Panc1 (cell line): ENCODE measurements around the gene ITPR2. TPM values are rescaled to one million over a fixed set of nuclear protein-coding genes. Genes with fewer than 3 reads are reported as not detected.
"Not testable (repeated sequence)": the region's sequence is repeated elsewhere in the genome, so short reads cannot be mapped to it uniquely, and the experiment has no call there.

Experiments used
- ATAC-seq: fragments of 200-7000 bp; cut with Tn5 transposase; 2 replicates; pipeline ENCODE4 v1.9.1; 2020; ENCODE audit warnings: mild to moderate bottlenecking, moderate library complexity
- BruUV-seq: library from RNA; stranded (reverse); fragments of 400-500 nt; replicated peaks from 2 replicates; lab custom pipeline; 2021; lab: Mats Ljungman, UMichigan
- CTCF ChIA-PET: fragments of 300-600 bp; sonication (Branson Sonifier 250); formaldehyde crosslinking; loops from one replicate; lab custom pipeline; 2022; ENCODE audit warnings: antibody characterized with exemption; lab: Charles Lee
- POLR2A ChIA-PET: fragments of 300-600 bp; sonication (Branson Sonifier 250); formaldehyde crosslinking; loops from one replicate; lab custom pipeline; 2022; ENCODE audit warnings: antibody characterized with exemption; lab: Charles Lee
- DNase-seq: peaks from one replicate; pipeline ENCODE4 v3.0.0-alpha.2; 2010; ENCODE audit warnings: low read depth, low spot score
- H3K27ac ChIP-seq: 2 replicates; pipeline ENCODE4 v1.5.1; 2011; ENCODE audit warnings: mild to moderate bottlenecking, low read length, inconsistent platforms
- H3K27me3 ChIP-seq: fragments of 200-500 bp; sonication (Bioruptor generic); 2 replicates; pipeline ENCODE4 v1.6.0; 2014; ENCODE audit warnings: low read length, inconsistent platforms; ENCODE audit not compliant: control insufficient read depth, insufficient read depth
- H3K36me3 ChIP-seq: fragments of 200-500 bp; sonication (Bioruptor generic); 2 replicates; pipeline ENCODE4 v1.5.1; 2014; ENCODE audit warnings: inconsistent platforms, mild to moderate bottlenecking, low read length, moderate library complexity; ENCODE audit not compliant: control insufficient read depth, insufficient read depth
- H3K4me1 ChIP-seq: 2 replicates; pipeline ENCODE4 v1.5.1; 2011; ENCODE audit warnings: inconsistent platforms, mild to moderate bottlenecking, low read length, moderate library complexity; ENCODE audit not compliant: control insufficient read depth, insufficient read depth
- H3K4me3 ChIP-seq, 2 experiments: 2 replicates each; pipeline ENCODE4 v1.5.1; 2011 to 2012; ENCODE audit warnings: low read depth in 2 of 2, low read length in 2 of 2, mild to moderate bottlenecking in 2 of 2, inconsistent platforms in 1 of 2, moderate library complexity in 1 of 2
- H3K9me3 ChIP-seq: fragments of 200-500 bp; sonication (Bioruptor generic); 2 replicates; pipeline ENCODE4 v1.5.1; 2014; ENCODE audit warnings: low read depth, mild to moderate bottlenecking, inconsistent platforms, low read length, moderate library complexity; ENCODE audit not compliant: control insufficient read depth, insufficient read depth
- POLR2AphosphoS5 ChIP-seq: IDR thresholded peaks from 2 replicates; pipeline ENCODE4 v1.6.1; 2012; ENCODE audit warnings: mild to moderate bottlenecking, low read depth, low read length, moderate library complexity
- SIN3A ChIP-seq: IDR thresholded peaks from 2 replicates; pipeline ENCODE4 v1.6.1; 2012; ENCODE audit warnings: low read depth, mild to moderate bottlenecking, low read length, moderate library complexity, borderline replicate concordance; ENCODE audit not compliant: insufficient read depth
- TCF7L2 ChIP-seq: IDR thresholded peaks from 2 replicates; pipeline ENCODE4 v1.6.1; 2011; ENCODE audit warnings: mild to moderate bottlenecking, low read depth, low read length, inconsistent platforms
- in situ Hi-C: cut with HindIII; loops from 2 replicates; pipeline ENCODE4 v1.10.0; 2016; ENCODE audit warnings: low sequenced_read_pairs, low pct_unique_long_range_greater_than_20kb
- intact Hi-C: fragments of 100-400 bp; cut with micrococcal nuclease; formaldehyde crosslinking; loops from one replicate; pipeline ENCODE4 v1.10.0; 2022; ENCODE audit not compliant: unreplicated experiment
- total RNA-seq: library from RNA; stranded (reverse); gene quantifications from one replicate; pipeline ENCODE4 v1.2.1, GENCODE V29; 2021; ENCODE audit not compliant: unreplicated experiment

The ITPR2 gene
- total RNA-seq, 1 experiment from 2014 or later: 41.8 TPM

DNA sequence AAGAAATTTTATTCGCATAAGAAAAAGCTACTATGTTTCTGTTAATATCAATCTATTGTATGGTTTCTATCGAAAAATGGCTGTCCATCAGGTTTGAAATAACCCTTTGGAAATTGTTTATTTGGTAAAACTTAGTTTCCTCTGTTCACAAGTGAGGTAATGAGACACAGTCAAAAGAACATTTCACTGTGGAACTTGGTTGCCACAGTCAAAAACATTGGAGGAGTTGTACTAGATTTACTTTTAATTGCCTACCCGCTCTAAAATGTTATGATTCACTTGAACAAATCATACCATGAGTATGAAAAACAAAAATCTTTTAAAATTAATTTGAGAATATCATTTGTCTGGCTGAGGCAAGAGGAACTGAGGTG lies 46.5 kb downstream of the ITPR2 start:
- no TSS peak for BruUV-seq
- no peaks in the 10 kb centered on the region for H3K27me3 ChIP-seq
- H3K4me3 ChIP-seq: no peak overlapping the region
- ATAC-seq (no peak), DNase-seq (no peak)
- no peak for TF ChIP-seq TCF7L2
- H3K4me1 ChIP-seq: peaks cover 9% of the 10 kb centered on the region; the same call in 1 of the 2 replicates
- CTCF ChIA-PET: no interaction called here
- no peak overlapping the region for H3K27ac ChIP-seq
- in situ Hi-C loops: no loop called here
- H3K9me3 ChIP-seq: no peaks in the 10 kb centered on the region
- POLR2A ChIA-PET: no interaction called here
- H3K36me3 ChIP-seq: no peaks in the 10 kb centered on the region
- intact Hi-C loops: no loop called here

DNA sequence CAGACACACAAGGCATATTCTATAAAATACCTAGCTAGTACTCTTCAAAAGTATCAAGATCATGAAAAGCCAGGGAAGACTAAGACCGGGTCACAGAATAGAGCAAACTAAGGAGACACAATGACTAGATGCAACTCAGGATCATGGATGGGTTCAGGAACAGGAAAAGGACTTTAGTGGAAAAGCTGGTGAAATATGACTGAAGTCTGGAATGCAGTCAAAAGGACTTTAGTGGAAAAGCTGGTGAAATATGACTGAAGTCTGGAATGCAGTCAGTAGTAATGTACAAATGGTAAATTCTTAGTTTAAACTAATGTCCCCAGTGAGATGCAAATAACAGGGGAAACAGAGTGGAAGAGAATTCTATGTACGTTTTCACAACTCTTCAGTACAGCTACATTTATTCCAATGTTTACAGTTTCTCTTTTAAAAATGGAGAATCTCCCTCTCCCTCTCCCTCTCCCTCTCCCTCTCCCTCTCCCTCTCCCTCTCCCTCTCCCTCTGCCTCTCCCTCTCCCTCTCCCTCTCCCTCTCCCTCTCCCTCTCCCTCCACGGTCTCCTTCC lies 49.1 kb downstream of the ITPR2 start:
- H3K36me3 ChIP-seq, intact Hi-C loops, BruUV-seq, H3K9me3 ChIP-seq, POLR2A ChIA-PET, DNase-seq, H3K27ac ChIP-seq, in situ Hi-C loops, H3K4me1 ChIP-seq, ATAC-seq, H3K27me3 ChIP-seq, H3K4me3 ChIP-seq: not testable (repeated sequence)
- CTCF ChIA-PET: interaction anchor here (0.6 kb wide), 1 partner anchor 60 kb away, joined by 5 read pairs; no protein-coding TSS in a partner anchor

DNA sequence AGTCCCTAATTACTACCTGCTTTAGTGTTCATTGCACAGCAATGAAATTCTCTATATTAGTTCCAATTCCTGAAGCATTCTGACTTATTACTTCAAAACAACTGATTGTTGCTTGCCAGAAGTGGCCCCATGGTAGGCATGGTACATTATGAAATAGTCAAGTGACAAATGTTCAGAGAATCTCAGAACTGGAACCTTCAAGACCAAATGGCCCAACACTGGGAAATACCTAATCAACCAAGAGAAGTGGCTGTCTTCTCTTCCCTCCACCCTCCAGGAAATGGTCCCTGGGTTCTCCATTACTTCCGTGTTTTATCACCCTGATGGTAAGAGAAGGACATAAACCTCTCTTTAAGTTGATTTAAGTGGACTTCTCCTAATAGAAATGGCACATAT lies 49.9 kb downstream of the ITPR2 start:
- in situ Hi-C loops: no loop called here
- H3K27ac ChIP-seq: no peak overlapping the region
- no TSS peak for BruUV-seq
- no peaks in the 10 kb centered on the region for H3K4me1 ChIP-seq
- no peaks in the 10 kb centered on the region for H3K36me3 ChIP-seq
- TF ChIP-seq SIN3A: no peak
- no peak for TF ChIP-seq TCF7L2
- POLR2A ChIA-PET: no interaction called here
- DNase-seq (no peak), ATAC-seq (no peak)
- CTCF ChIA-PET: no interaction called here
- no peaks in the 10 kb centered on the region for H3K27me3 ChIP-seq
- intact Hi-C loops: no loop called here
- H3K9me3 ChIP-seq: no peaks in the 10 kb centered on the region
- no peak overlapping the region for H3K4me3 ChIP-seq

DNA sequence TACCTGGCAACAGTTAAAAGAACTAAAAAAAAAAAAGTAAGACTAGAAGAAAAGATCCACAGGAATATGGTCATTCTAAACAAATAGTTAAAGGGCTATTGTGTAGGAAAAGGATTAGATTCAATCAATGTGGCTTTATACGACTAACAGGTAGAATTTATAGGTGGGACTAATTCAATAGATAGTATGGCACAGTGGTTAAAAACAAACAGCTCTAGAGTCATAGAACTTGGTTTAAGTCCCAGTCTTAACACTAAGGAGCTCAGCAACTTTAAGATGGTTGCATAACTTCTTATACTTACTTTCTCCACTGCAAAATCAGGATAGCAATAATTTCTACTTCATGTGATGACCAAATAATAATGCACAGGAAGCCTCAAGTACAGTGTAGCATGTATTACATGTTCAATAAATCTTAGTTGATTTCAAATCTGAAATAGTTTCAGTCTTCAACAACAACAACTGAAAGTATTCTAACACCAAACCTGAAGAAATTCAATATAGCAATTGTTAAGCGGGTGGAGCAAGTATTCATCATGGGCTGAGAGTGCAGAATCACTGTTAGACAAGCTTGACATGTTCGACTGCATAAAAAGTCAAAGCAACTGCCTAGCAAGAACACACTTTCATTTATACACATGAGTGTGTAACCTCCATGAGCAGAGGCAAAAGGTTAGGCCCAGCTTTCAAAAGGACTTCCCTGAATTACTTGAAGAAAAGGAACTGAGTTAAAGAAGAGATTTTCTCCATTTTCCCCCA lies 50.4 kb downstream of the ITPR2 start:
- no peaks in the 10 kb centered on the region for H3K36me3 ChIP-seq
- BruUV-seq: no TSS peak
- POLR2A ChIA-PET: no interaction called here
- H3K4me1 ChIP-seq: no peaks in the 10 kb centered on the region
- CTCF ChIA-PET: no interaction called here
- no peak for TF ChIP-seq POLR2AphosphoS5
- ATAC-seq: no peak
- peaks cover 5% of the 10 kb centered on the region; the same call in 1 of the 2 replicates for H3K9me3 ChIP-seq
- in situ Hi-C loops (no loop called here), intact Hi-C loops (no loop called here)
- no peak overlapping the region for H3K4me3 ChIP-seq
- no peaks in the 10 kb centered on the region for H3K27me3 ChIP-seq
- no peak overlapping the region for H3K27ac ChIP-seq
- no peak for DNase-seq
